ENCODE data around the gene ITGB6. TPM values are rescaled to one million over a fixed set of nuclear protein-coding genes. Genes with fewer than 3 reads are reported as not detected.

Gene ITGB6
- total RNA-seq, 1 donor from 2014 or later, result 2.9 TPM

GRCh38 chr2:160073284-160073888, 126.7 kb downstream of the ITGB6 start:
- ATAC-seq (ENCODE audit: poor library complexity) (no peak), DNase-seq (no peak)

GRCh38 chr2:160068906-160069305, 131.2 kb downstream of the ITGB6 start:
- ATAC-seq (ENCODE audit: poor library complexity) (no peak), DNase-seq (no peak)
- intact Hi-C loops (cut with DNase I), result no loop called here

More at GRCh38 chr2:160073284-160073888, 126.7 kb downstream of the ITGB6 start:
- intact Hi-C loops (cut with DNase I), result no loop called here

GRCh38 chr2:160064916-160065315, 135.2 kb downstream of the ITGB6 start:
- ATAC-seq (ENCODE audit: poor library complexity) (peak; percentile 36), DNase-seq (no peak)

DNA sequence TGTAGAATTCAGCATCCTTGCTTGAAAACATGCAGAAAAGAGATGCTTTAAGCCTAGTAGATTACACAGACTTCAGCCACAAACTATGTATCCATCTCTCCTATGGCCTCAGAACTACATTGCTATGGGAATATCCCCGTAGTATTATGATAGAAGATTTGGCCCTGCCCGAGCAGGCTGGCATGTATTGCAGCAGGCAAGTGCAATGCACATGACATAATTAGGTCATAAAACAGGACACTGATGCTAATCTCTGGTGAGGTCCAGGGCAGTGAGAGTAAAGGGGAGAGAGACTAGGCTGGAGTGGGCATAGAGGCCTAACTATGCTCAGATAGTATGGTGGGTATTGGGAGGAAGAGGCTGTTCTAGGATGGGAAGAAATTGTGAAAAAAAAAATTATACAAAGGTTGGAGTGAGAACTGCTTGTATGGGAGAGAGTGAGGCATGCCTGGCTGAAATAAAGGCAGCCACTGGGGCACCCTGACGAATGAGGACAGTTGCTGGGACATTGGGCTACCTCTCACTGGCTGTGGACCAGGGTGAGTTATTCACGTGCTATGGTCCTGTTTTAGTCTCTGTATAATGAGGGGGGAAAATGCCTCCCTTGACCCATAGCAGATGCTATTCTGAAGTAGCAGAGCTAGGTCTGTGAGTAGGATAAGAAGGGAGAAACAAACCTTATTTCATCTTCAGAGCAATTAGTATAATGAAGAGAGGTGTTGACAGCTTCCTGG, 136.0 kb downstream of the ITGB6 start:
- ATAC-seq (ENCODE audit: poor library complexity) (peak; percentile 61), DNase-seq (no peak)
- intact Hi-C loops (cut with DNase I), result no loop called here

More at GRCh38 chr2:160064916-160065315, 135.2 kb downstream of the ITGB6 start:
- intact Hi-C loops (cut with DNase I), result no loop called here

DNA sequence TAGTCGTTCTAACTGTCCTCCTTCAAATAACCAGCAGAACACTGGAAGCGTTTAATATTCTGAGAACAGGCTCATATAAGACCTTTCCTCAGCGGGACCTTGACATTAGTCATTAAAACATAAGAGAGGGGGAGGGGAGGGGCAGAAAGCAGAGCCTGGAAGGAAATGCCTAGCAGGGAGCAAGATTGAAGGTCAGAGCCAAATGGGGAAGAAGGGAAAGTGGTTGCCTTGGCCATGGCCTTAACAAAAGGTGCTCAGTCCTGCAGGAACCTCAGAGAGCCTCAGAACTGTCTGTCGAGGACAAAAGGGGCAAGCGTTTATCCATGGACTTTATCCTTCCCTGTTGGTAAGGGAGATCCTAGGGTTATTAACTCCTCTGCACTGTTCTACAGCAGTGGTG, 136.8 kb downstream of the ITGB6 start:
- ATAC-seq (ENCODE audit: poor library complexity), result peak; percentile 11
- DNase-seq, result no peak

DNA sequence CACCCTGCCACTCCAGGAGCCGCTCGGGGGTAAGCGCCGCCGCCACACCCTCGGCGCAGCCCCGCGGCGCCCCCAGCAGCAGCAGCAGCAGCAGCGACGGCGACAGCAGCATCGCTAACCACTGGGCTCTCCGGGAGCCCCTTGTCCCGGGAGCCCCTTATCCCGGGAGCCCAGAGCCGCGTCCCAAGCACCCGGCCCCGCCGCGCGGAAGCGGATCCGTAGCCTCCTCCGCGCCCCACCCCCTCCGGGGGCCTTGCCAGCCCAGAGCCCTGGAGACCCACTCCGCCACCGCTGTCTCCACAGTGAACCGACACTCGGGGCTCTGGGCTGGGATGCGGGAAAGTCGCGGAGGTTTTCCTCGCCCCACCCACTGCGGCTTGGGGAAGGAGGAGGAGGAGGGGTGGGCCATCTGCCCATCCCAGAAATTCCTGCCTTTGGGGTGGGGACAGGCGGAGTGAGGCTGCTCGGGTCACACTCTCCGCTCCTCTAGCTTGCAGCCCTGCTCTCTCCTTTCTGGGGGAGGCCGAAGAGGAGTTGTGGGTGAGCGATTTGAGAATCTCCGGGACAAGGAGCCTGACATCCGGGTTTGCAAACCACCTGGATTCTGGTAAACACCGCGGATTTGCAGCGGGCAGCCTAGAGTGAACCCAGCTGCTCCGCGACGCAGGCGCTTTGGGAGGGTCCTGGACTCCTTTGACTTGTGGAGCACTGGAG, 137.6 kb downstream of the ITGB6 start, which contains the start of gene PLA2R1:
Gene PLA2R1 (minus strand): TSS at position 324 of the 714 bp plus-strand sequence. CDS start 212 bp downstream, at position 112.
- intact Hi-C loops (cut with DNase I), result no loop called here
- peak; percentile 71 for DNase-seq
- ATAC-seq (ENCODE audit: poor library complexity), result peak; percentile 69

More for the DNA sequence above, 136.8 kb downstream of the ITGB6 start:
- intact Hi-C loops (cut with DNase I), result no loop called here

GRCh38 chr2:160061944-160062291, 138.2 kb downstream of the ITGB6 start:
- intact Hi-C loops (cut with DNase I), result no loop called here
- ATAC-seq (ENCODE audit: poor library complexity), result peak; percentile 16
- peak; percentile 49 for DNase-seq

DNA sequence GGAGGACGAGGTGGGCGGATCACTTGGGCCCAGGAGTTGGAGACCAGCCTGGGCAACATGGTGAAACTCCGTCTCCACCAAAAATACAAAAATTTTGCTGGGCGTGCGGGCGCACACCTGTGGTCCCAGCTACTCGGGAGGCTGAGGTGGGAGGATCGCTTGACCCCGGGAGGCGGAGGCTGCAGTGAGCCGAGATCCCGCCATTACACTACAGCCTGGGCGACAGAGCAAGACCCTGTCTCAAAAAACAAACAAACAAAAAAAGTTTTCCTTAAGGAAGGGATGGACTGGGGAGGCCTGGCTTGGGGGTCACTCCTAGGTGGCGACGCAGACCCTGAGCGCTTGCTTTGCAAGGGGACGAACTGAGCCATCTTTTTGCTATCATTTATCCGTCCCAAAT, 138.5 kb downstream of the ITGB6 start:
- no peak for ATAC-seq (ENCODE audit: poor library complexity)
- DNase-seq, result no peak
- intact Hi-C loops (cut with DNase I), result no loop called here

GRCh38 chr2:160060297-160060696, 139.8 kb downstream of the ITGB6 start:
- intact Hi-C loops (cut with DNase I), result no loop called here
- ATAC-seq (ENCODE audit: poor library complexity) (no peak), DNase-seq (no peak)

GRCh38 chr2:160057356-160057755, 142.7 kb downstream of the ITGB6 start:
- DNase-seq (no peak), ATAC-seq (ENCODE audit: poor library complexity) (no peak)
- intact Hi-C loops (cut with DNase I), result no loop called here

DNA sequence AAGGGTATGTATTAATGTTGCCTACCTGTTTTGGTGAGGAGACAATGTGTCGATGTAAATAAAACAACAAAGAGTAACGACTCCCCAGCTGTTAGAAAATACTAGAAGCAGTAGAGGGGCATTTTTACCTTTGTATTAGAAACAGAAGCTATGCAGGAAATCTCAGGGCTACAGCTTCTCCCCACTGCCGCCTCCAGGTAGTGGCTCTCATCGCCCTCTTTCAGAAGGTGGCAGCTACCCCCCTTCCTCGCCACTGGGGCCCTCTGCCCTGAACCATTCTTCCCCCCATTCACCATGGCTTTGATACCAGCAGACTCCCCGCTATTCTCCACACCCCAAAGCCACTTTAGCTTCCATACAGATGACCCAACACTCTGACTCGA, 144.4 kb downstream of the ITGB6 start:
- ATAC-seq (ENCODE audit: poor library complexity) (no peak), DNase-seq (no peak)
- intact Hi-C loops (cut with DNase I), result no loop called here

DNA sequence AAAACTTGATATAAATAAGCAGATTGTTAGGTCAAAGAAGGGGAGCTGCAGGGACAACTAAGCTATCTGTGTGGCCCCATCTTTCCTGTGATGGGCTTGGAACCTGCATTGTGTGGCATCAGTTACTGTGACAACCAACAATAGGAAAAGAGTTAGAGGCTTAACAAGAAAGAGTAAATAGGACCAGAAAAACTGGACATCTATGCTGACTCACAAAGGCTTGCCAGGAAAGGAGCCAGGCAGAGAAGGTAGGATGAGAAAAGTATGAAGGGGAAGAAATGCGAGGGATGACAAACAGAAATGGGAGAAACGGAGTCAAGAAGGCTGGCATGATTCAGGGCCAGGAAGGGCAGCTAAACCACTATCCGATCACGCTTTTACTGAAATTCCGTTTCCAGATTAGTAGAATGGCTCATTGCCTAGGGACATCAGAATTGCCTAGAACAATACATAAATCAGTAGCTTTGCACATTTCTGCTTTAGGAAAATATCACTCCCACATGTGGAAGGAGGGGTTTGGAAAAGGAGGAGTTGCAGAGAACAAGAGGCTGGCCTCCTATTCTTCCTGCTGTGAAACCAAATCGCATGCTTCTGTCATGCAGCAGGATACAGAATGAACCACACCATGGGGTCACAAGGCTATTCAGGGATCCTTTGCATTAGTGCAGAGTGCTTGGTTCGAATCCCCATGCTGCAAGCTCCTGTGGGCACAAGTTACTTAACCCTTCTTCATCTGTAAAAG, 144.9 kb downstream of the ITGB6 start:
- DNase-seq (no peak), ATAC-seq (ENCODE audit: poor library complexity) (no peak)
- intact Hi-C loops (cut with DNase I), result no loop called here

- ATAC-seq (ENCODE audit: poor library complexity), result no peak
- intact Hi-C loops (cut with DNase I), result no loop called here
- no peak for DNase-seq
Measured at GRCh38 chr2:160053946-160054345, 146.1 kb downstream of the ITGB6 start.

DNA sequence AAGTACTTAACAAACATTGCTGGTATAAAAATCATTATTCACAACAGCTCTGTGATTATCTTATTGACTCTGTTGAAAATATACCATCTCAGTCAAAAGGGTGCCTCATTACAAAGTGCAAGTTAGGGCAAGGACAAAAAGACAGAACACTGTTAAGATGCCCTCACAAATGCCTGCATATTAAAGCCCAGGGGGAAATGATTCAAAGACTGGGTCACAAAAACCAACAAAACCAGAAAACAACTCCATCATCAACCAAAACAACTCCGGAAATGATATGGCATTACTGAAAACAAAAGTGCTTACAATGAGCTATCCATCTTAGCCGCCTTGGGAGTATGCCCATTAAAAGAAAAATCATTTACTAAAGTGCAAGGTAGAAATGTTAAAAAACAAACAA, 147.5 kb downstream of the ITGB6 start:
- no peak for DNase-seq
- ATAC-seq (ENCODE audit: poor library complexity), result no peak
- intact Hi-C loops (cut with DNase I), result no loop called here

- intact Hi-C loops (cut with DNase I), result no loop called here
- DNase-seq (no peak), ATAC-seq (ENCODE audit: poor library complexity) (no peak)
Measured at GRCh38 chr2:160051371-160051800, 148.7 kb downstream of the ITGB6 start.

DNA sequence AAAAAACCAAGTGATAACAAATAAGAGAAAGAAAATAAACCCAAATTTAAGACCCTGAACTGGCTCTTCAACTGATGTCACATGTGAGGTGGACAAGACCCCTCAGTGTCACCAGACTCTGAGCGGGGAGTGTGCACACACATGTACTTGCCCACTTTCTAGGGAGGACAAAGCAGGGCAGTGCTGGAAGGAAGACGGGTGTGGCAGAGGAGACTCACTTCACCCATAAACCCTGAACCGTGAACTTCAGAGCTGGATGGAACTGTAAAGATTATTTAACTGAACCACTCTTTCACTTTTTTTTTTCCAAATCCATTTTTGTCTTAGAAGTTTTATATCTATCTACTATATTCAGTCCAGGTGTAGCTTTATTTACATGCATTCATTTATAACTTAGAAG, 149.9 kb downstream of the ITGB6 start:
- intact Hi-C loops (cut with DNase I), result no loop called here
- ATAC-seq (ENCODE audit: poor library complexity), result no peak
- no peak for DNase-seq

All from Right ventricle myocardium superior (tissue), 1 donor.